Activated T-cell treated with anti-CD3 and anti-CD28 coated beads, Interleukin-2, amount 50 U/mL, for 4 hours (primary cell): Measurements from ENCODE around the gene TMEM132D. TPM values are rescaled to one million over a fixed set of nuclear protein-coding genes. Genes with fewer than 3 reads are reported as not detected.

ENCODE experiments used
- ATAC-seq, 2 donors: fragments of 200-7000 bp; cut with Tn5 transposase; one replicate each; pipeline ENCODE4 v1.10.0; 2021
- DNase-seq: peaks from one replicate; pipeline ENCODE4 v3.0.0-alpha.2; 2020
- H3K27me3 Mint-ChIP-seq: one replicate; pipeline ENCODE4 v1.8.0; 2021; ENCODE audit warnings: low read depth, mixed read lengths
- H3K36me3 Mint-ChIP-seq: one replicate; pipeline ENCODE4 v1.8.0; 2022; ENCODE audit warnings: mixed read lengths; ENCODE audit not compliant: insufficient read depth
- H3K4me1 Mint-ChIP-seq: one replicate; pipeline ENCODE4 v1.8.0; 2021; ENCODE audit warnings: low read depth, mixed read lengths
- H3K4me3 Mint-ChIP-seq: one replicate; pipeline ENCODE4 v1.8.0; 2021; ENCODE audit warnings: mild to moderate bottlenecking, moderate library complexity, mixed read lengths
- H3K9me3 Mint-ChIP-seq: one replicate; pipeline ENCODE4 v1.8.0; 2021; ENCODE audit warnings: mixed read lengths
- total RNA-seq, 3 donors: library from RNA; stranded (reverse); gene quantifications; one replicate each; pipeline ENCODE4 v1.2.1, GENCODE V29; 2021

The TMEM132D gene
- total RNA-seq, 3 donors from 2014 or later: not detected

DNA sequence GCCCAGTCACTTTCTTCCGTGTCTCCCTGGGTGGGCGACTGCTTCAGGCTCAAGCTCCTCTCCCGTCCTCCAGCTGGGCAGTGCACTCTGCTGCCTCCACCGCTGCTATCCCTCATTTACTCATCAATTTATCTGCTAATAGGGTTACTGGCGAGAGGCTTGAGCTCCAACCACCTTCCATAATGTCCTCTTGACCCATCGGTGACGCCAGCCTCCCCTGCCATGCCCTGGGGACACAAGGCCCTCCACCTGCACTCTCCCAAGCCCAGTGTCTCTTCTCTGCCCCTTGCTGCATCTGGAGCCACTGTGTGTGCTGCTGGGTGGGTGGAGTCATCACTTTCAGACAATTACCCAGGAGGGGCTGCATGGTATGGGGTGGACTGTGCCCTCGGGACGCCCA, 78.5 kb downstream of the TMEM132D start:
- no peaks in the 10 kb centered on the region for H3K36me3 Mint-ChIP-seq
- peaks cover 8% of the 10 kb centered on the region for H3K9me3 Mint-ChIP-seq
- ATAC-seq (no peak), DNase-seq (no peak)
- H3K4me1 Mint-ChIP-seq: no peaks in the 10 kb centered on the region
- H3K4me3 Mint-ChIP-seq: no peak overlapping the region
- H3K27me3 Mint-ChIP-seq: peaks cover 2% of the 10 kb centered on the region

DNA sequence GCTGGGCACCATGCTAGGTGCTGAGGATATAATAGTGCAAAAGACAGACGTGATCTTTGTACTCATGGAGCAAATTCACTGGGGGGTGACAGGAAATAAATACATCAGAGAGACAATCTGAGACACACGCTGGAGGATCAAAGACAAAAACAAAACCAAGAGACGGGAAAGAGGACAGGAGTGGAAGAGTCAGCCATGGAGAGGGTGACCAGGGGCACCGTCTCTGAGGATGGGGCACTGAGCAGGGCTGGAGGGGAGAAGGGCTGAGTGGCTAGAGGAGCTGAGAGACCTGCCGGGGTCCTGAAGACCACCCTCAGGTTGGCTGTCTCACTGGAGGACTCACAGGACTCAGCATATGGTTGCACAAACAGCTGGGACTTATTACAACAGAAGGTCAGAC, 81.9 kb downstream of the TMEM132D start:
- Mint-ChIP-seq H3K4me3 (no peak overlapping the region), H3K9me3 (peaks cover 8% of the 10 kb centered on the region), H3K36me3 (no peaks in the 10 kb centered on the region), H3K4me1 (no peaks in the 10 kb centered on the region), H3K27me3 (peaks cover 2% of the 10 kb centered on the region)
- DNase-seq (no peak), ATAC-seq (no peak)

DNA sequence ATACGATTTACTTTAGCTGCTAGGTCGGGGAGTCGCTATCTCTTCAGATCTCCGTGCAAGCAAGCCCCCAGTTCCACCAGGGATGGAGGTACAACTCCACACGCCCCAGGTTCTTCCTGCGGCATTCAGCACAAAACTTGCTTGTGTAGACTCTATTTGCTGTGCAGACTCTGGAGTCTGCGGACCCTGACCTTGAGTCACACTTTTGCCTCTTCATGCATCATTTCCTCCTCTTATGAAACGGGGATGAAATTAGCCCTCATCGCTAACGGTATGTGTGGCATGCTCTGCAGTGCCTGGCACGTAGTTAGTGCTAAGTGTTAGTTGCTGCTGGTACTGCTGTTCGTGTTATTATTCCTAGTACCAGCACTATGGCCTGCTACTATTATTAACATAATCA, 84.4 kb downstream of the TMEM132D start:
- DNase-seq (no peak), ATAC-seq (no peak)
- H3K27me3 Mint-ChIP-seq: no peaks in the 10 kb centered on the region
- no peaks in the 10 kb centered on the region for H3K36me3 Mint-ChIP-seq
- no peaks in the 10 kb centered on the region for H3K4me1 Mint-ChIP-seq
- H3K4me3 Mint-ChIP-seq: no peak overlapping the region
- peaks cover 7% of the 10 kb centered on the region for H3K9me3 Mint-ChIP-seq

DNA sequence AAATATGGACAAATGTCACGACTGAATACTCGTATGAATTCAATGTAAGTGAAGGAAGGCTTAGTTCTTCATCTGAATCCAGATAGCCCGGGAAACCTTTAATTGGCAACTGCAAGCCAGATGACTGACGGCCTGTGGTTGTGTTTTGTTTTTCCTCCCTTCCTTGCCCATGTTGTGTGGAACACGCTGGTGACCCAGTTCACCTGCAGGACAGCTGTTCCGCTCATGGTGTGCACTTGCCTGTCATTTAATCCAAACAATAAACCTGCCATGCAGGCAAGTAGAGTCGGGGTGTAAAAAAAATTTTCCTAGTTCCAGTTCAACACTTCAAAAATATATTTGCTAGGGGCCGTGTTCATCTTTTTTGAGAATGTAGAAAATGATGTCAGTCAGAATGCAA, 88.0 kb downstream of the TMEM132D start:
- H3K36me3 Mint-ChIP-seq: no peaks in the 10 kb centered on the region
- no peaks in the 10 kb centered on the region for H3K4me1 Mint-ChIP-seq
- H3K4me3 Mint-ChIP-seq: no peak overlapping the region
- H3K9me3 Mint-ChIP-seq: peaks cover 3% of the 10 kb centered on the region
- DNase-seq (no peak), ATAC-seq (no peak)
- H3K27me3 Mint-ChIP-seq: no peaks in the 10 kb centered on the region

DNA sequence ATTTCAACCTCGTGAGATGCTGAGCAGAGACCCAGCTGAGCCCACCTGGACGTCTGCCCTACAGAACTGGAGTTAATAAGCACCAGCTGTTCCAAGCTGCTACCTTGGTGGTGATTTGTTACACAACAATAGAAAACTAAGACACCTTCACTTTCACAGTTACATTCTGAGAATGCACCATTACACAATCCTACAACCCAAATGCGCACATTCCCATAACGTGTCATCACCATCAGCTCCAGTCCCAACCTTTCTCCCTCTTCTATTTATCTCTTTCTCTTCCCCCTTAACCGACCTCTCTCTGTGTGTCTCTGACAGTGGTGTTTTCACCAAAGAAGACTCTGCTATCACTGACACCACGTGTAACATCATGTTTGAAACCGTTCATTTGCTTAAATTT, 91.9 kb downstream of the TMEM132D start:
- Mint-ChIP-seq H3K4me3 (no peak overlapping the region), H3K36me3 (no peaks in the 10 kb centered on the region), H3K4me1 (no peaks in the 10 kb centered on the region), H3K27me3 (no peaks in the 10 kb centered on the region), H3K9me3 (peaks cover 7% of the 10 kb centered on the region)
- no peak for DNase-seq
- no peak for ATAC-seq

DNA sequence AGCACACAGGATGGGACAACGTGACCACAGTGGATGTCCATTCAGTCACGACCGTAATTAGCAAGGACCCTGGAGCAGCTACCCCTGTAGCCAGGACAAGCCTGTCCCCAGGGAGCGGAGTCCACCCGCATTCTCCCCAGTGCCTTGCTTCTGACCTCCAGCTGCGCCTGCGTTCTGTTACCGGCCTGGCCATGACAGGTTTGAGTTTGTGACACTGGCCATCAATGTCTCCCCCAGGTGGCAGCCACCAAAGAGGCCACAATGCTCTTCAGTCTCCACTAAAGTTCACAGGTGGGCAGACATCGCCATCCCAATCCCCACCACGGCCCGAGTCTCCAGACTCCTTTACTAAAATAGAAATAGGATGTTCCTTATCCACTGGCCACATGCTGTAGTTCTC, 96.7 kb downstream of the TMEM132D start:
- DNase-seq: no peak

DNA sequence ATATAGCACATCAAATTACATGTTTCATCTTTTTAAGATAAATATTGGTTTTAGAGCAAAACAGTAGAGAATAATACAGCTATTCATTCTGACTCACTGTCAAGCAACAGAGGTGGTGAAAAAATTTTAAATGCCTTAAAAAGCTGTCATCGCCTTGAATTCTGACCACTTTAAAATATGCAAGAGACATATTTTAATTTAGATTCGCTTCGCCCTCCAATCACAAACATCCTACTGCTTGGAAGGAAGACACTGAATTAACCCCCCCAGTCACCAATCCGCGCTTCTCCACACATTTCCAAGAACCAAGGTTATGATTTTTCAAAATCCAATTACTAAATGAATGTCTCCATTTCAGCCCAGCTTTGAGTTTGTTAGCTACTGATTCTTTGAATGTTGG, 112.4 kb downstream of the TMEM132D start:
- Mint-ChIP-seq H3K4me1 (no peaks in the 10 kb centered on the region), H3K9me3 (peaks cover 5% of the 10 kb centered on the region), H3K4me3 (no peak overlapping the region), H3K36me3 (no peaks in the 10 kb centered on the region), H3K27me3 (no peaks in the 10 kb centered on the region)
- DNase-seq (no peak), ATAC-seq (no peak)

More for the DNA sequence above, 96.7 kb downstream of the TMEM132D start:
- H3K4me1 Mint-ChIP-seq: no peaks in the 10 kb centered on the region
- H3K36me3 Mint-ChIP-seq: no peaks in the 10 kb centered on the region
- H3K9me3 Mint-ChIP-seq: peaks cover 4% of the 10 kb centered on the region
- ATAC-seq: no peak
- H3K27me3 Mint-ChIP-seq: no peaks in the 10 kb centered on the region
- no peak overlapping the region for H3K4me3 Mint-ChIP-seq

DNA sequence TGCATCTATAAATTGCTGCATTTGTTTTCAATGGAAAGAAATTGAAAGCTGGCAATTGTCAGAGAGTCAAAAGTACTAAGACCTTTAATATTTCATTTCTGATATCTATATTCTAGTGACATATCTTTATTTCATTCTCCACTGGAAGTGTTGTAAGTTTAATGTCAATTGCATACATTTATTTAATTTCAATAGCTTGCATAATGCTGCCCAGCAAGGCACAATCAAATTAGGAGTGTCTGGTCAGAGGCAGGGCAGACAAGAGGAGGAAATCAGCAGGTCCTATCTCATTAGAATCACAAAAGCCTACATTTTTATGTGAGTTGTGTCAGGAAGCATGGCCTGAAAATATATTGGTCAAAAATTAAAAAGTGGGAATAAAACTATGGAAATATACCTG, 112.9 kb downstream of the TMEM132D start:
- DNase-seq (no peak), ATAC-seq (no peak)
- Mint-ChIP-seq H3K9me3 (peaks cover 5% of the 10 kb centered on the region), H3K27me3 (no peaks in the 10 kb centered on the region), H3K36me3 (no peaks in the 10 kb centered on the region), H3K4me1 (no peaks in the 10 kb centered on the region), H3K4me3 (no peak overlapping the region)

DNA sequence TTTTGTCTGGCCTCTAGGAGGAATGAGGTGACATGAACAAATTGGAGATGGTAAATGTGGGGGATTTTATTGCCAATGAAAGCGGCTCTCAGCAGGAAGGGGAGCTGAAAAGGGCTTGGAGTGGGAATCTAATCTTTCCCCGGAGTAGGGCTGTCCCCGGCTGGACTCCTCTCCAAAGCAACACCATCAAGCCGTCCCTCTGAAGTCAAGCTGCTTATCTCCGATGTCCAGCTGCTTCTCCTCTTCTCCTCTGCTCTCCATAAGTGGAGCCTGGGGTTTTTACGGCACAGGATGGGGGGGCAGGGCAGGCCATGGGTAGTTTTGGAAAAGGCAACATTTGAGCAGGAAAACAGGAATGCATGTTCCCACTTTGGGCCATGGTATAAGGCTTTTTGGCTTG, 113.5 kb downstream of the TMEM132D start:
- no peaks in the 10 kb centered on the region for H3K27me3 Mint-ChIP-seq
- DNase-seq: no peak
- no peak overlapping the region for H3K4me3 Mint-ChIP-seq
- no peaks in the 10 kb centered on the region for H3K36me3 Mint-ChIP-seq
- H3K4me1 Mint-ChIP-seq: no peaks in the 10 kb centered on the region
- peaks cover 5% of the 10 kb centered on the region for H3K9me3 Mint-ChIP-seq
- ATAC-seq: no peak

DNA sequence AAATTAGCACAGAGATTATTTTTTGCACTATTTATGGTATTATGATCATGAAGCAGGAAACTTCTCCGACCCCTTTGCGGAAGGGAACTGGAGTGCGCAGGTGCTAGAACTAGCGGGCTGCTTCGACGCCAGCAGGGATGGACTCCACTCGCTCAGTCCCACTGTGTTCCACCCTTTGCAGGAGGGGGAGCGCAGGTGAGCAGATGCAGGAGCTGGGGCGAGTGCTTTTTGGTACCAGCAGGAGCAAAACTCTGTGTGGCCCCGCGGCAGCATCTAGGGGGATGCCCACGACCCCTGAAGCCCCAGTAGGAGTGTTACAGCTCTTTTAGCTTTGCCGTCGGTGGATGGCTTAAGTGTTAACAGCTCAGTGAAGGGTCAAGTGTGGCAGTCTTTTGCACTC, 113.9 kb downstream of the TMEM132D start:
- Mint-ChIP-seq H3K27me3 (no peaks in the 10 kb centered on the region), H3K36me3 (no peaks in the 10 kb centered on the region), H3K4me3 (no peak overlapping the region), H3K9me3 (peaks cover 5% of the 10 kb centered on the region), H3K4me1 (no peaks in the 10 kb centered on the region)
- DNase-seq: no peak
- no peak for ATAC-seq

DNA sequence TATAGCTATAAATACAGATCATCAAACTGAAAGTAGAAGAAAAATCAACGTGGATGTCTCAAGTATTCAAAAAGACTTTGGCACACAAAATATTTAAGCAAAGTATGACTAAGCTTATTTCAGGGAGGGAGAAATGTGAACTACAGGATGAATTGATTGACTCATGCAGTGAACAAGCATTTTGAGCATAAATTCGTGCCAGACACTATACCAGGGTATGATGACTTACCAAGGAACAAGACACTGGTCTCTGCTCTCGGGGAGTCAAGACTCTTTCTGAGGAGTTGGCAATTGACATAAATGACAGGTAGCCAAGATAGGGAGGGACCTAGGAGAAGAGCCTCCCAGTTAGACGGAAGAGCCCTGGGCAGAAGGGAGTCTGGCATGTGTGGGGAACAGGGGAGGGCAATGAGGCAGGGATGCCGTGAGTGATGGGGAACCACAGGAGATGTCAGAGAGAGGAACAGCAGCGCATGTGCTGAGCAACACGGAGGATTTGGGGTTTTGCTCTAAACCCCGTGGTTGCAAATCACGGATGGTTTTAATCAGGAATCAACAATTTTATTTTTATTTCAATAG, 115.2 kb downstream of the TMEM132D start:
- ATAC-seq (no peak), DNase-seq (no peak)
- Mint-ChIP-seq H3K36me3 (no peaks in the 10 kb centered on the region), H3K4me1 (no peaks in the 10 kb centered on the region), H3K27me3 (no peaks in the 10 kb centered on the region), H3K4me3 (no peak overlapping the region), H3K9me3 (peaks cover 5% of the 10 kb centered on the region)

DNA sequence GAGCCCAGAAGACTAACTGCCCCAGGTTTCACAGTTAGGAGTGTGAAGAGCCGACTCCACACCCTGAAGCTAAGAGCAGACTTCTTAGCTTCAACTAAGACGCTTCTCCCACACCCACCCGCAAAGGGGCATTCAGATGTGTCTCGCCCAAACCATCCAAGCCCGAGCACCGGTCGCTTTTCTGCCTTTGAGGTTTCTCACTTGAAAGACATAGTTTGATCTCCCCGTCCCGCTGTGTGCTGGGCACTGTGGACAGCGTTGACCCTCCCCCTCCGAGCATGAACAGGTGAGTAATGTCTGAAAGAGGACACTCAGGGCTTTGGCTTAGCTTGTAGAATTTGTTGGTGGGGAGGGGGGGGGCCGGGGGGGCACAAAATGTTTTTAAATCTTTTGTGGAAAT, 123.8 kb downstream of the TMEM132D start:
- Mint-ChIP-seq H3K27me3 (no peaks in the 10 kb centered on the region), H3K36me3 (no peaks in the 10 kb centered on the region), H3K4me1 (no peaks in the 10 kb centered on the region), H3K9me3 (no peaks in the 10 kb centered on the region), H3K4me3 (no peak overlapping the region)
- DNase-seq (no peak), ATAC-seq (no peak)

DNA sequence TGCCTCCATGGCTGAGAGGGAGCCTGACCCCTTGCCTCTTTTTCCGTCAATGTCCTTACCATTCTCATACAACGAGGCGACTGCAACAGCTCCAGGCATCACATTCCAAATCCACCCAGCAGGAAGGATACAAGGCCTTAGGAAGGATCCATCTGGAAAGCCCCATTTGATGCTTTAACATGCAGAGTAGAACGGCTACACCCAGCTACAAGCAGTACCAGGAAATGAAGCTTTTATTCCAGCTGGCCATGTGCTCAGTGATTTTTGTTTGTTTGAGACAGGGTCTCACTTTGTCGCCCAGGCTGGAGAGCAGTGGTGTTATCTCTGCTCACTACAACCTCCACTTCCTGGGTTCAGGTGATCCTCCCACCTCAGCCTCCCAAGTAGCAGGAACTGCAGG, 124.8 kb downstream of the TMEM132D start:
- H3K36me3 Mint-ChIP-seq: no peaks in the 10 kb centered on the region
- no peaks in the 10 kb centered on the region for H3K27me3 Mint-ChIP-seq
- DNase-seq (no peak), ATAC-seq (no peak)
- H3K9me3 Mint-ChIP-seq: no peaks in the 10 kb centered on the region
- H3K4me1 Mint-ChIP-seq: no peaks in the 10 kb centered on the region
- no peak overlapping the region for H3K4me3 Mint-ChIP-seq

DNA sequence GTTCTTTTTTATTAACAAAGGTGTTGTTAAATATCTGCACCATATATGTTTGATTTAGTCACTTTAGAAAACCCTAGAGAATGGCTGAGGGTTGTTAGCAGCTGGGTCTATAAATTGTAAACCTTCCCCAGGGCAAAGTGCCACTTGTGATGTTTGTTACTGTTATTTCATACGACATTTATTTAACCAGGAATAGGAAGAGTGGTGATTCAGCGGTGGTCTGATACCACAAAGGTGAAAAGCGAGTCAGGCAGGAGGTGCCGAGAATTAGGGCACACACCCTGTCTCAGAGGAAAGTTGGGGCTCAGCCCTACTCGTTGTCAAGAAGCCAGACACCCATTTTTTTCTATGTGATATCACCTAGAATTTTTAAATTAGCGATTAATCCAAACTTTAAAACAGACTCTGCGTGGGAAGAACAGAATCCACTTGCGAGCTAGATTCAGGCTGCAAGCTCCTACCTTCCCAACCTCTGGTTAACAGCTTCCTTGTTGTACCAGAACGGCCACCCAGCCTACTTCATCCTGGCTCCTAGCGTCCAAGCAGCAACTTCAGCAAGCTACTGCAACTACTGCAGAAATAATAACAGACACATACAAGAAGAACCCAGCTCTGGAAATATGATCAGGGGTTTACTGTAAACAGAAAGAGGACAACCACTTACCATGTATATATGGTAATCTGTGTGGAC, 126.7 kb downstream of the TMEM132D start:
- DNase-seq: no peak
- Mint-ChIP-seq H3K36me3 (no peaks in the 10 kb centered on the region), H3K9me3 (peaks cover 5% of the 10 kb centered on the region), H3K27me3 (no peaks in the 10 kb centered on the region), H3K4me3 (no peak overlapping the region), H3K4me1 (no peaks in the 10 kb centered on the region)
- no peak for ATAC-seq
